Activated CD8-positive, alpha-beta memory T cell treated with anti-CD3 and anti-CD28 coated beads, Interleukin-2, amount 10 ng/mL, durations not matched to agents 7 days and 5 days (primary cell): ENCODE measurements around the gene CRMP1. TPM values are rescaled to one million over a fixed set of nuclear protein-coding genes. Genes with fewer than 3 reads are reported as not detected.

Source experiments
- ATAC-seq: fragments of 150-1000 bp; cut with Tn5 transposase; one replicate; pipeline ENCODE4 v1.10.0; 2021; ENCODE audit warnings: moderate library complexity
- CTCF ChIA-PET: fragments of 350-600 bp; sonication (Branson Sonifier 250); formaldehyde crosslinking; loops from one replicate; lab custom pipeline; 2021; ENCODE audit warnings: antibody characterized with exemption; lab: Charles Lee
- DNase-seq: peaks from one replicate; pipeline ENCODE4 v3.0.0-alpha.2; 2020
- H3K27ac Mint-ChIP-seq: one replicate; pipeline ENCODE4 v1.8.0; 2021; ENCODE audit warnings: mild to moderate bottlenecking, mixed read lengths
- H3K27me3 Mint-ChIP-seq: one replicate; pipeline ENCODE4 v1.8.0; 2021; ENCODE audit warnings: mixed read lengths
- H3K36me3 Mint-ChIP-seq: one replicate; pipeline ENCODE4 v1.8.0; 2021; ENCODE audit warnings: mild to moderate bottlenecking, mixed read lengths
- H3K4me1 Mint-ChIP-seq: one replicate; pipeline ENCODE4 v1.8.0; 2021; ENCODE audit warnings: mixed read lengths
- H3K4me3 Mint-ChIP-seq: one replicate; pipeline ENCODE4 v1.8.0; 2021; ENCODE audit warnings: mild to moderate bottlenecking, moderate library complexity, mixed read lengths
- H3K9me3 Mint-ChIP-seq: one replicate; pipeline ENCODE4 v1.8.0; 2022; ENCODE audit warnings: low read depth, mixed read lengths
- total RNA-seq, 2 experiments: library from RNA; stranded (reverse); gene quantifications; one replicate each; pipeline ENCODE4 v1.2.3, GENCODE V29; 2021

The CRMP1 gene
- total RNA-seq, 2 experiments from 2014 or later = 0.16 to 0.20 TPM

DNA sequence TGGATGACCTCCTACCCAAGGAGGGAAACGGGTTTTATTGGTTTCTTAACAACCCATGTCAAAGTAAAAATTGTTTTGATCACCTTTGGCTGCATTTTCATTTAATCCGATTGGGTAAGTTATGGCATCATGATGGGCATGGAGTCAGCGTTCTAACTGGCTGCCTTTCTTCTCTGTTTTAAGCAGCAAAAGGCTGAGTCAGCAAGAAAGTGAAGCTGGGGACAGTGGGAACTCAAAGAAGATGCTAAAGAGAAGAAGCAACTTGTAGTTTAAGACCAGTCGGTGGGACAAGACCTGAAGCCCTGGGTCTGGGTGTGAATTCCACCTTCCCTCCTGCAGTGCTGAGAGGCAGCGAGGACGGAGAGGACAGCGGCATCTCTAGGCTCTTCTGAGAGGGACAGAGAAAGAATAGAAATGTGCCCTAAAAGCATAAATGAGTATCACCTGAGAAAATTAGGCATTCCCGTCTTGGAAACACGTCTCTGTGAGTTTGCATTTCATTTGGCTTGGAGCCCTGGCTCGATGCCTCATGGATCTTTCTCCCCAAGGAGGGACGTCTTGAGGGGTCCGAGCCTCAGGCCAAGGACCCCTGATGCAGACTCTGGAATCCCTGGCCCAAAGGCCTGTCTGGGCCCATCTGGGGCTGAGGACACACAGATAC lies 82.0 kb downstream of the CRMP1 start:
- DNase-seq (no peak), ATAC-seq (no peak)
- H3K27me3 Mint-ChIP-seq = no peaks in the 10 kb centered on the region
- no peak overlapping the region for H3K4me3 Mint-ChIP-seq
- H3K9me3 Mint-ChIP-seq = no peaks in the 10 kb centered on the region
- H3K4me1 Mint-ChIP-seq = no peaks in the 10 kb centered on the region
- no peak overlapping the region for H3K27ac Mint-ChIP-seq
- H3K36me3 Mint-ChIP-seq = no peaks in the 10 kb centered on the region
- CTCF ChIA-PET = no interaction called here

DNA sequence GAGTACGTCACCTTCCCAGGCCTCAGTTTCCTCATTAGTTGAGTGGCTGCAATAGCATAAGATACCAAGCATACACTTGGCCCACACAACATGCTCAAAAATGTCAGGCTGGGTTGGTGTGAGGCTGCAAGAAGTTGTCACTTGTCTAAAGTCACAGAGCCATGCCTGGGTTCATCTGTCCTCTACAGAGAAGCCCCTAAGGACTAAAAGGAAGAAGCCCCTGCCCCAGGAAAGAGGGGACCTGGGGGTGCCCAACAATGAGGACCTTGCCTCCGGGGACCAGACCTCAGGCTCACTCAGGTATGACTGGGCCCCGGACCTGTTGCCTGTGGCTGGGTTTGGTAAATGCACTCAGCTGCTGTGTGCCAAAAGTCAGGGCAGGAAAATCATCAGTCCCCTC lies 82.7 kb downstream of the CRMP1 start:
- Mint-ChIP-seq H3K36me3 (no peaks in the 10 kb centered on the region), H3K27me3 (no peaks in the 10 kb centered on the region), H3K4me1 (no peaks in the 10 kb centered on the region), H3K9me3 (no peaks in the 10 kb centered on the region), H3K4me3 (no peak overlapping the region), H3K27ac (no peak overlapping the region)
- CTCF ChIA-PET = no interaction called here
- DNase-seq (no peak), ATAC-seq (no peak)

DNA sequence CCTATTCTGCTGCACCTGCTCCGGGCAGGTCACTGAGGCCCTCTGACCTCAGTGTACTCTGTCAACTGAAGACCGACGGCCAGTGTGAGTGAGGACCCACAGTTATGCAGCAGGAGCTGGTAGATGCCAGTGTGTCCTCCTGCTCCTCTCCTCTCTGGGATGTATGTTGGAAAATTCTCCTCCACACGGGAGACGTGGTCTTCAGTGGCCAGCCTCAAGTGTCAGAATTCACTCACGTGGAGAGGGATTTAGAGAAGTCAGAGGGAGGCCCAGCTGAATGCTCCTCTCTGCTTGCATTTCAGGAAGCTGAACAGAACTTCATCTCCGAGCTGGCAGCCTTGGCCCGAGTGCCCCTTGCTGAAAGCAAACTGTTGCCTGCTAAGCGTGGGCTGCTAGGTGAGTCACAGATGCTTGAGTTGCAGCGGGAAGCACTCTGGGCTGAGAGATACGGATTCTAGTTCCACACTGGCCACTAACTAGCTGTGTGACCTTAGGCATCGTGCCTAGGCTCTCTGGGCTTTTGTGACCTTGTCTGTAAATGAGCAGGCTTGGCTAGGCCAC lies 83.6 kb downstream of the CRMP1 start:
- H3K4me3 Mint-ChIP-seq = no peak overlapping the region
- CTCF ChIA-PET = no interaction called here
- no peak for DNase-seq
- no peaks in the 10 kb centered on the region for H3K9me3 Mint-ChIP-seq
- ATAC-seq = no peak
- H3K27ac Mint-ChIP-seq = no peak overlapping the region
- no peaks in the 10 kb centered on the region for H3K4me1 Mint-ChIP-seq
- H3K27me3 Mint-ChIP-seq = no peaks in the 10 kb centered on the region
- no peaks in the 10 kb centered on the region for H3K36me3 Mint-ChIP-seq

DNA sequence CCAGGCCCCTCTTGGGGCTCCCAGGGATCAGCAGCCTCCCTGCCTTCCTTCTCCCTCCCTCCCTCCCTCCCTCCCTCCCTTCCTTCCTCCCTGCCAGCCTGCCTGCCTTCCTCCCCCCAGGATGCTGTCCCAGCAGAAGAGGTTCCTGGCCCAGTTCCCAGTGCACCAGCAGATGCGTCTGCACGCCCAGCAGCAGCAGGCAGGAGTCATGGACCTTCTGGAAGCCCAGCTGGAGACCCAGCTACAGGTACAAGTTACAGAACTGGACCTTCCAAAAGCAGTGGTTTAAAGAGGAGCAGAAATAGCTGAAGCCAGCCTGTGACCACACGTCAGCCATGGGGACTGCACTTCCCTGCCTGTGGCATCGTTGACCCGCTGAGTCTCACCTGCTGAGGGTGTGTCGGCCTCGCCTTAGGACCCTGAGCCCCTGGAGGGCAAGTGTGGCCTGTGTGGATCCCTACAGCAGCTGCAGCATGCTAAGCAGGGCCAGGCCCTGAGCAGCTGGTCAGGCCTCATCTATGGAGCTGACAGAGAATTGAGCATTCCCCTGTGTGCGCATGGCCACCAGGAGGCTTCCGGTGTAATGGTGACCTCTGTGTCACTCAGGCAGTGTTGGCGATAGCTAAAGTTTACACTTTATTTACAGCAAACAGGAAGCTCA lies 84.7 kb downstream of the CRMP1 start:
- ATAC-seq (no peak), DNase-seq (no peak)
- H3K4me3 Mint-ChIP-seq = no peak overlapping the region
- CTCF ChIA-PET = no interaction called here
- H3K27me3 Mint-ChIP-seq = no peaks in the 10 kb centered on the region
- no peaks in the 10 kb centered on the region for H3K4me1 Mint-ChIP-seq
- H3K9me3 Mint-ChIP-seq = no peaks in the 10 kb centered on the region
- no peaks in the 10 kb centered on the region for H3K36me3 Mint-ChIP-seq
- H3K27ac Mint-ChIP-seq = no peak overlapping the region

DNA sequence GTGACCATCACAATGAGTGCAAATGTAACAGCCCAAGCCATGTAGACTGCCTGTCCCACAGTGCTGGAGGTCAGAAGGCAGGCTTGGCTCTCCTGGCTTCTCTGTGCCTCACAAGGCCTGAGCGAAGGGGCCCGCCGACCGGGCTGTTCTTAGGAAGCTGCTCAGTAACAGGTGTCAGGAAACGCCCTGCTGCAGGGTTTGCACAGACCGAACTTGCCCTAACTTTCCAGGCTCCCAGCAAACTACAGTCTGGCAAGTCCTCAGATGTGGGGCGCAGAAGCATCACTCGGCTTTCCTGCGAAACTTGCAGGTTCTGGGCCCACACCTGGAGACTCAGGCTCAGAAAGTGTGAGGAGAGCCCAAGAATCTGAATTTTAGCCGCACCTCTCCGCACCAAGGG lies 87.6 kb downstream of the CRMP1 start:
- Mint-ChIP-seq H3K4me3 (no peak overlapping the region), H3K36me3 (no peaks in the 10 kb centered on the region), H3K27me3 (no peaks in the 10 kb centered on the region), H3K4me1 (no peaks in the 10 kb centered on the region), H3K9me3 (no peaks in the 10 kb centered on the region), H3K27ac (no peak overlapping the region)
- DNase-seq (no peak), ATAC-seq (no peak)
- CTCF ChIA-PET = no interaction called here

DNA sequence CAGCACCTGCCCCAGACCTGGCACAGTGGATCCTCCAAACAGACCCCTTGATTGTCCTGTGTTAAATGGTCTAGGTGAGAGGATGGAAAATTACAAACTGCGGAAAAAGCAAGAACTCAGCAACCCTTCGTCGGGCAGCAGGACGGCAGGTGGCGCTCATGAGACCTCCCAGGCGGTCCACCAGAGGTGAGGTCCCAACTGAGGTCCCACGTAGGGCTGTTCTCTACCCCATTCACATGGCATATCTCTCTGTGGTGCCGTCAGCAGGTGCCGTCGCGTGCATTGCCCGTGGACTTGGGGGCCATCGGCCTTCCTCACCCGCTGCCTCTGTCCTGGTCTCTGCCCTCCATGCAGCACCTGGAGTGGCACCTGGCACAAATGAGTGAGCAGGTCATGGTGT lies 88.2 kb downstream of the CRMP1 start:
- no peaks in the 10 kb centered on the region for H3K9me3 Mint-ChIP-seq
- ATAC-seq (no peak), DNase-seq (no peak)
- H3K36me3 Mint-ChIP-seq = no peaks in the 10 kb centered on the region
- H3K27ac Mint-ChIP-seq = no peak overlapping the region
- H3K27me3 Mint-ChIP-seq = no peaks in the 10 kb centered on the region
- H3K4me3 Mint-ChIP-seq = no peak overlapping the region
- CTCF ChIA-PET = interaction anchor here (0.9 kb wide), 1 partner anchor 8 kb away, joined by 3 read pairs; no protein-coding TSS in a partner anchor
- no peaks in the 10 kb centered on the region for H3K4me1 Mint-ChIP-seq

DNA sequence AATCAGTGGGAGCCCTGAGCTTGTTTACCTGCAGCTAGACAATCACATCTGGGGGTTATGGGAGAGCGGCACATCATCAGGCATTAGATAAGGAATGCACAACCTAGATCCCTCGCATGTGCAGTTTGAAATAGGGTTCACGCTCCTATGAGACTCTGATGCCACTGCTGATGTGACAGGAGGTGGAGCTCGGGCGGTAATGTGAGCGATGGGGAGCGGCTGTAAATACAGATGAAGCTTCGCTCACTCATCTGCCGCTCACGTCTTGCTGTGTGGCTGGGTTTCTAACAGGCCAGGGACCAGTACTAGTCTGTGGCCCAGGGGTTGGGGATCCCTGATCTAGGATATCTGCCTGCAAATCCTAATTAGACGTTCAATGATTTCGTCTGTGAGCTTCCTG lies 90.3 kb downstream of the CRMP1 start:
- H3K27ac Mint-ChIP-seq = no peak overlapping the region
- CTCF ChIA-PET = no interaction called here
- no peak overlapping the region for H3K4me3 Mint-ChIP-seq
- no peaks in the 10 kb centered on the region for H3K27me3 Mint-ChIP-seq
- DNase-seq = no peak
- no peaks in the 10 kb centered on the region for H3K9me3 Mint-ChIP-seq
- H3K36me3 Mint-ChIP-seq = no peaks in the 10 kb centered on the region
- no peaks in the 10 kb centered on the region for H3K4me1 Mint-ChIP-seq
- ATAC-seq = no peak

DNA sequence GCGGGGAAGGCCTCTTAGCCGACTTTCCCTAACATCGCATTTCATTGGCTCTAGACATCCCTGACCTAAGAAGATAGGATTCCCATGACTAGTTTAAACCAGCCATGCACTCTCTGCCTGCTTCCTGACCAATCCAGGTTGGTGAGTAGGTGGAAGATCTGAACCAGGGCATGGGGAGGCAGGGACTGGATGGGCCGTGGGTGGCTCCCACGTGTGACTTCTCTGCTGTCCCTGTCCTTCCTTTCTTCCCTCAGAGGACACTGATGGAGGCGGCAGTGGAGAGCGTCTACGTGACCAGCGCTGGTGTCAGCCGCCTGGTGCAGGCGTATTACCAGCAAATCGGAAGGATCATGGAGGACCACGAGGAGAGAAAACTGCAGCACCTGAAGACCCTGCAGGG lies 91.2 kb downstream of the CRMP1 start:
- H3K4me3 Mint-ChIP-seq = no peak overlapping the region
- DNase-seq = no peak
- H3K27me3 Mint-ChIP-seq = no peaks in the 10 kb centered on the region
- no peaks in the 10 kb centered on the region for H3K4me1 Mint-ChIP-seq
- ATAC-seq = no peak
- CTCF ChIA-PET = no interaction called here
- no peak overlapping the region for H3K27ac Mint-ChIP-seq
- no peaks in the 10 kb centered on the region for H3K36me3 Mint-ChIP-seq
- H3K9me3 Mint-ChIP-seq = no peaks in the 10 kb centered on the region

DNA sequence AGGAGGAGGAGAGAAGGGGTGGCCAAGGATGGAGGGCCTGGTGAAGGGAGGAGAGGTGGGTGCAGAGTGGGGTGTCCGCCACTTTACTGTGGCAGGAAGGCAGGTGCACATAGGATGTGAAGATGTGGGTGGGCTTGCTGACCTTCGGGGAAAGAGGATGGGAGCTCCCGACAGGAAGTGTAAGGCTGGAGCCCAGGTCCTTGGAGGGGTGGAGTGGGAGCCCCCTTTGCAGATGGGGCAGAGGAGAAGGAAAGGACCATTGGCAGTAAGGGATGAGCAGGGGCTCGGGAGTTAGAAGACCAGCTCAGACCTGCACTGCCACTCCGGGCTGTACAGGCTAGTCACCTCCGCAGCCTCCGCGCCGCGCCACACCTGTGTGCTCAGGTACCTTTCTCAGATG lies 92.4 kb downstream of the CRMP1 start:
- H3K9me3 Mint-ChIP-seq = no peaks in the 10 kb centered on the region
- H3K4me1 Mint-ChIP-seq = no peaks in the 10 kb centered on the region
- DNase-seq = no peak
- no peak for ATAC-seq
- H3K27ac Mint-ChIP-seq = no peak overlapping the region
- no peaks in the 10 kb centered on the region for H3K27me3 Mint-ChIP-seq
- no peak overlapping the region for H3K4me3 Mint-ChIP-seq
- H3K36me3 Mint-ChIP-seq = no peaks in the 10 kb centered on the region
- CTCF ChIA-PET = no interaction called here

DNA sequence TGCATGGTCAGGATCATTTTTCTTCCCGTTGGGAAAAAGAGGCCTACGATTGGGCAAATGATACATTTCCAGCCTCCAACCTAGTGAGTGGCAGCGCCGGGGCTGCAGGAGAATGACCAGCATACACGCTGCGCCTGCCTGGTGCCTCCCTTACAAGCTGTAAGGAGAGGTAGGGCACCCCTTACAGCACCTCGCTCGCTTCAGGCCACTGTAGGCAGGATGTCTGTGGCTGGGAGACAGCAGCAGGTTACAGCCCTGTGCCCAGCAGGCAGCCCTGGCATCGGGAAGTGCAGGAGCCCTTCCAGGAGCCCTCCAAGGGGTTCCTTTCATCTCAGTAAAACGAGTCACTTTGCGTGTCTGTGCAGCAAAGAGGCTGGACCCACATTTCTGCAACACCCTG lies 93.5 kb downstream of the CRMP1 start:
- no peak for DNase-seq

DNA sequence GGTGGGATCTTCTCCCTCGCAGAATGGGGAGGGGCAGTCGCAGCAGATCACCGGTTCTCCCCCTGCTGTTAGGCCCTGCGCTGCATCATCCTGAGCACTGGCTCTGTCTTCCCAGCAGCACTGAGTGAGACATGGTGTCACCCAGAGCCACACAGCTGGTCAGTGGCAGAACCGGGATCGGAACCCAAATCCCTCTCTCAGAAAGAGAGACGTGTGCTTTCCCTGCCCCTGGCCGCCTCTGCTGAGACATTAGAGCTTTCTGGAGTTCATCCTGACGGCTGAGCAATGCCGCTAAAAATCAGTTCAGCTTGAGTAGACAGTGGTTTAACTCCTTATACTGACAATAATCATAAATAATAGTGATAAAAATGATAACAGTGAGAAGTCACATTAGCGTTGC lies 93.9 kb downstream of the CRMP1 start:
- Mint-ChIP-seq H3K9me3 (no peaks in the 10 kb centered on the region), H3K36me3 (no peaks in the 10 kb centered on the region), H3K4me1 (no peaks in the 10 kb centered on the region), H3K4me3 (no peak overlapping the region), H3K27me3 (no peaks in the 10 kb centered on the region), H3K27ac (no peak overlapping the region)
- CTCF ChIA-PET = no interaction called here
- no peak for DNase-seq
- no peak for ATAC-seq

More for the DNA sequence above, 93.5 kb downstream of the CRMP1 start:
- H3K27ac Mint-ChIP-seq = no peak overlapping the region
- H3K4me1 Mint-ChIP-seq = no peaks in the 10 kb centered on the region
- H3K27me3 Mint-ChIP-seq = no peaks in the 10 kb centered on the region
- H3K4me3 Mint-ChIP-seq = no peak overlapping the region
- CTCF ChIA-PET = no interaction called here
- ATAC-seq = no peak
- H3K36me3 Mint-ChIP-seq = no peaks in the 10 kb centered on the region
- no peaks in the 10 kb centered on the region for H3K9me3 Mint-ChIP-seq

DNA sequence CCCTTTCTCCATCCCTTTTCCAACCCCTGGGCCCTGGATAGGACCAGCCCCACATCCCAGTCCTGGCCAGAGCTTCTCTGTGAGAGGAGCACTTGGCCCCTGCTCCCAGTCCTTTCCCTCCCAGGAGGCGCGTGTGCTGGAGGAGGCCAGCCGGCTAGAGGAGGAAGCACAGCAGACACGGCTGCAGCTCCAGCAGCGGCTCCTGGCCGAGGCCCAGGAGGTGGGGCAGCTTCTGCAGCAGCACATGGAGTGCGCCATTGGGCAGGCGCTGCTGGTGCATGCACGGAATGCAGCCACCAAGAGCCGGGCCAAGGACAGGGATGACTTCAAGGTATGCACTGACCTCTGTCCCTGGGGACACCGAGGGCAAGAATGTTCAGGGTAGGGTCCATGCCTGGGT lies 94.4 kb downstream of the CRMP1 start:
- no peak overlapping the region for H3K4me3 Mint-ChIP-seq
- H3K4me1 Mint-ChIP-seq = no peaks in the 10 kb centered on the region

DNA sequence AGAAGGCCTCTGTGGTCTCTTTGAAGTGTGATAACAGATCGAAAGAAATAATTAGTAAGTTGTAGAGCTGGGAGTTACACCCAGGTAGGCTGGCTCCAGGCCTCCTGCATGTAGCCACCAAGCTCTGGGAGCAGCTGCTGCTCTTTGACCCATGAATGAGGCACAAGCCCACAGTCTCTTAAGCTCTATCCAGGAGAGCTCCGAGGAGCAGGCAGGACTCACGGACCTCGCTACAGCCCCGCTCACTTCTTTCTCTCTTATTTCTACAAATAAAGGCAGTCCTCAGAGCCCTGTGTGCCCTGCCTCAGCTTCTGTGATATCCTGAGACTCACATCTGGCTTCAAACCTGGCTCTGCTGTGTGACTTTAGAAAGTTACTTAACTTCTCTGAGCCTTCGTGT lies 95.0 kb downstream of the CRMP1 start:
- Mint-ChIP-seq H3K4me3 (no peak overlapping the region), H3K9me3 (no peaks in the 10 kb centered on the region), H3K36me3 (no peaks in the 10 kb centered on the region), H3K27ac (no peak overlapping the region), H3K4me1 (no peaks in the 10 kb centered on the region), H3K27me3 (no peaks in the 10 kb centered on the region)
- ATAC-seq = no peak
- CTCF ChIA-PET = no interaction called here
- no peak for DNase-seq

More for the DNA sequence above, 94.4 kb downstream of the CRMP1 start:
- Mint-ChIP-seq H3K9me3 (no peaks in the 10 kb centered on the region), H3K36me3 (no peaks in the 10 kb centered on the region), H3K27ac (no peak overlapping the region), H3K27me3 (no peaks in the 10 kb centered on the region)
- no peak for DNase-seq
- no peak for ATAC-seq
- CTCF ChIA-PET = no interaction called here

DNA sequence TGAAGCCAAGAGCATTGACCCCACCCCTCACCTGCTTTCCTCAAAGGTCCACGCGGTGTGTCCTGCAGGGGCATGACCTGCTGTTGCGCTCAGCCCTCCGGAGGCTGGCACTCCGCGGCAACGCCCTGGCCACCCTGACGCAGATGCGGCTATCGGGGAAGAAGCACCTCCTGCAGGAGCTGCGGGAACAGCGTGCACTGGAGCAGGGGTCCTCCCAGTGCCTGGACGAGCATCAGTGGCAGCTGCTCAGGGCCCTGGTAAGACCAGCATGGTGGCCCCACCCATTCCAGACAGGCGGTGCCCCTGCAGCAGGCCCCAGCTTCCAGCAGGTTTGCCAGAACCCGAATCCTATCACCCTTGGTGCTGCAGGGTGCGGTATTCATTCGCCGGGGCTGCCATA lies 95.9 kb downstream of the CRMP1 start:
- ATAC-seq = no peak
- H3K4me3 Mint-ChIP-seq = no peak overlapping the region
- no peak overlapping the region for H3K27ac Mint-ChIP-seq
- H3K27me3 Mint-ChIP-seq = no peaks in the 10 kb centered on the region
- no peak for DNase-seq
- no peaks in the 10 kb centered on the region for H3K9me3 Mint-ChIP-seq
- H3K4me1 Mint-ChIP-seq = no peaks in the 10 kb centered on the region
- CTCF ChIA-PET = no interaction called here
- H3K36me3 Mint-ChIP-seq = no peaks in the 10 kb centered on the region
